Hair follicular keratinocyte (primary cell): ENCODE measurements around the gene ZNF660. TPM values are rescaled to one million over a fixed set of nuclear protein-coding genes. Genes with fewer than 3 reads are reported as not detected.

ENCODE experiments used
- total RNA-seq: library from RNA; depleted of rRNA; stranded (reverse); fragments of >200 nt; gene quantifications from 2 replicates; pipeline ENCODE4 v1.2.3, GENCODE V29; 2015

The ZNF660 gene
- 0.55 and 0.72 TPM in 2 replicates for total RNA-seq

GRCh38 chr3:44584646-44585501 is at the start of gene ZNF660:
ZNF660 (plus strand) TSS chr3:44584964; CDS start chr3:44594194, 9,230 bp downstream.

GRCh38 chr3:44554626-44555592 is 29.9 kb upstream of the ZNF660 start, which contains the start of gene ZKSCAN7:
ZKSCAN7 (plus strand) TSS chr3:44555193; CDS start chr3:44557048, 1,855 bp downstream.

DNA sequence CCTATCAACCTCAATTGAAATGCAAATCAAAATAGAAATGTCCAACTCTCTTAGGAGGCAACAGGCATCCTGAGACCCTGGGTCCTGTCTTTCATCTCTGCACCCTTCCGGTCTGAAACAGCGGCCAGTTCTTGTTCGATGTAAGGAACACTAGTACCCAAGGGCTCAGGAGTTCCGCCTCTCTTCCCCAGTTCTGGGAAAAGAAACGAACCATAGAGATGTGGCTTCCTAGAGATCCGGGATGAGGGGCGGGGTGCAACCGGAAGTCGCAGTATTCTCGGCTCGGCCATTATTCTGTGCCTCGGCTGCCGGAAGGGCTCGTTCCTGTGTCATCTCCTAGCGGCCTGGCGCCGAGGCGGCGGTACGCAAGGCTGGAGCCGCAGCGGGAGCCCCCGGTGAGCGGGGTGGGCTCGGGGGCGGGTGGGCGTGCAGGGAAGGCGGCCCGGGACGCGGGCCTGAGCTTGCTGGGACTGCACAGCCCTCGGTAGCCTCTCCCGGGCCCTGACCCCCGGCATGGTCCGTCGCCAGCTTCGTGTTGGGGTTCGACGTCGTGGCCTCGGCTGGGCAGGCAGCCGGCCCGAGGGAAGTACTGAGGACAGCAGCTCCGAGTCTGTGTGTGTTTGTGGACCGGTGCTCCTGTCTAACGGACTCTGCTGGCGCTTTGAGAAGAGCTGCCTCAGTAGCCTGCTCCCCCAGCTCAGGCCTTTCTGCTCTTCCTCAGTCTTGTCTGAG is 40.2 kb downstream of the ZNF660 start, which contains the start of gene ZNF197:
TSS of gene ZNF197 (plus strand) at position 288 of the 732 bp plus-strand sequence. CDS start 4,119 bp downstream, outside the sequence.

DNA sequence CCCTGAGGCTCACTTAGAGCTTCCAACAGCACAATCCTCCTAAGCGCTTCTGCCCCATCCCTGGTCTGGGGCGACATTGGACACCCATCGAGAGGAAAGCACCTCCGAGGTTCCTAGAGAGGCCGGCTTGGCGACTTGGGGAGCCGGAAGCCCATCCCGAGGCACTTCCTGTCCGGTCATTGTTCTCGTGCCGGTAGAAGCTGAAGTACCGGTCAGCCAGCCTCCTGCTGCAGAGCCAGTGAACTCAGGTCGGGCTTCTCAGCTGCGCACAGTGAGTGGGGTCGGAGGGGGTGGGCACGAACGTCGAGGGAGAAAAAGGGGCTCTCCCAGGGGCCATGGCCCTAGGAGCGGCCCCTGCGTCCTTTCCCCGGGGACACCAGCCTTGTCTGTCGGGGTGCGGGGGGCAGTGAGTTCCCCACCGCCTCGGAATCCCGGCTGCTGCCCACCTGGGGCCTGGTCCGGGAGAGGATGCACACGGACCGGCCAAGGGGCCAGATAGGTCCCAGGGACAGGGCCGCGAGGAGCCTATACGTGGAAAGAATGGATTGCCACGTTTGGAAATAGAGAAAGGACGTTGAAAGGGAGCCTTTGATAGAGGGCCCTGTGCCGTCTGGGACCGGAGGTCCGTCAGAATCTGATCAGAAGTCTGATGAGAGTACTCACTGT is 63.9 kb downstream of the ZNF660 start, which contains the start of gene ZNF35:
TSS of gene ZNF35 (plus strand) at position 169 of the 666 bp plus-strand sequence. CDS start 2,336 bp downstream, outside the sequence.

Other genes with a start within 250 kb of the ZNF660 start
- gene TCAIM, start 246.2 kb upstream of the ZNF660 start, total RNA-seq, result 27.6 and 30.7 TPM in 2 replicates
- gene ZNF445, start 107.3 kb upstream of the ZNF660 start, total RNA-seq, result 1.7 and 2.0 TPM in 2 replicates
- gene ZKSCAN7, start 29.8 kb upstream of the ZNF660 start, total RNA-seq, result 2.1 and 6.4 TPM in 2 replicates
- 7.2 and 9.5 TPM in 2 replicates for gene ZNF197, start 40.1 kb downstream of the ZNF660 start, total RNA-seq
- 8.7 and 9.1 TPM in 2 replicates for gene ZNF35, start 63.8 kb downstream of the ZNF660 start, total RNA-seq
- 1.6 and 2.7 TPM in 2 replicates for gene ZNF502, start 127.7 kb downstream of the ZNF660 start, total RNA-seq
- 2.5 and 2.7 TPM in 2 replicates for gene ZNF501, start 144.7 kb downstream of the ZNF660 start, total RNA-seq
- gene KIAA1143, start 176.7 kb downstream of the ZNF660 start, total RNA-seq, result 14.0 and 15.1 TPM in 2 replicates
- gene KIF15, start 176.8 kb downstream of the ZNF660 start, total RNA-seq, result 3.8 and 12.6 TPM in 2 replicates